Nephron progenitor cell (in vitro differentiated cells): ENCODE measurements around the gene RGS1.

Experiments
- DNase-seq: peaks from one replicate; pipeline ENCODE4 v3.0.0; 2021
- H3K27ac Mint-ChIP-seq: 2 replicates; pipeline ENCODE4 v1.8.0; 2021; ENCODE audit warnings: mild to moderate bottlenecking, moderate library complexity, mixed read lengths
- H3K27me3 Mint-ChIP-seq: 2 replicates; pipeline ENCODE4 v1.8.0; 2021; ENCODE audit warnings: mild to moderate bottlenecking, low read depth, mixed read lengths; ENCODE audit not compliant: poor library complexity
- H3K36me3 Mint-ChIP-seq: 2 replicates; pipeline ENCODE4 v1.8.0; 2021; ENCODE audit warnings: low read depth, mixed read lengths
- H3K4me1 Mint-ChIP-seq: 2 replicates; pipeline ENCODE4 v1.8.0; 2021; ENCODE audit warnings: mixed read lengths
- H3K4me3 Mint-ChIP-seq: 2 replicates; pipeline ENCODE4 v1.8.0; 2021; ENCODE audit warnings: mild to moderate bottlenecking, moderate library complexity, mixed read lengths
- H3K9me3 Mint-ChIP-seq: 2 replicates; pipeline ENCODE4 v1.8.0; 2021; ENCODE audit warnings: mild to moderate bottlenecking, moderate library complexity, mixed read lengths
- TF ChIP-seq, protein P1 (sequence below): fragments of 200-600 bp; sonication (generic); IDR thresholded peaks from 2 replicates; pipeline ENCODE4 v1.5.0; 2021; ENCODE audit warnings: antibody characterized with exemption

The RGS1 gene

GRCh38 chr1:192627901-192628300, 52.3 kb downstream of the RGS1 start:
- TF ChIP-seq, protein P1, sequence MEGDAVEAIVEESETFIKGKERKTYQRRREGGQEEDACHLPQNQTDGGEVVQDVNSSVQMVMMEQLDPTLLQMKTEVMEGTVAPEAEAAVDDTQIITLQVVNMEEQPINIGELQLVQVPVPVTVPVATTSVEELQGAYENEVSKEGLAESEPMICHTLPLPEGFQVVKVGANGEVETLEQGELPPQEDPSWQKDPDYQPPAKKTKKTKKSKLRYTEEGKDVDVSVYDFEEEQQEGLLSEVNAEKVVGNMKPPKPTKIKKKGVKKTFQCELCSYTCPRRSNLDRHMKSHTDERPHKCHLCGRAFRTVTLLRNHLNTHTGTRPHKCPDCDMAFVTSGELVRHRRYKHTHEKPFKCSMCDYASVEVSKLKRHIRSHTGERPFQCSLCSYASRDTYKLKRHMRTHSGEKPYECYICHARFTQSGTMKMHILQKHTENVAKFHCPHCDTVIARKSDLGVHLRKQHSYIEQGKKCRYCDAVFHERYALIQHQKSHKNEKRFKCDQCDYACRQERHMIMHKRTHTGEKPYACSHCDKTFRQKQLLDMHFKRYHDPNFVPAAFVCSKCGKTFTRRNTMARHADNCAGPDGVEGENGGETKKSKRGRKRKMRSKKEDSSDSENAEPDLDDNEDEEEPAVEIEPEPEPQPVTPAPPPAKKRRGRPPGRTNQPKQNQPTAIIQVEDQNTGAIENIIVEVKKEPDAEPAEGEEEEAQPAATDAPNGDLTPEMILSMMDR: no peak
- Mint-ChIP-seq H3K9me3 (no peaks in the 10 kb centered on the region), H3K36me3 (no peaks in the 10 kb centered on the region), H3K4me3 (no peak overlapping the region), H3K27me3 (no peaks in the 10 kb centered on the region), H3K4me1 (peaks cover 20% of the 10 kb centered on the region), H3K27ac (no peak overlapping the region)
- DNase-seq: no peak

- no peak overlapping the region for H3K4me3 Mint-ChIP-seq
- H3K27ac Mint-ChIP-seq: no peak overlapping the region
- H3K27me3 Mint-ChIP-seq: no peaks in the 10 kb centered on the region
- H3K36me3 Mint-ChIP-seq: no peaks in the 10 kb centered on the region
- peaks cover 26% of the 10 kb centered on the region for H3K4me1 Mint-ChIP-seq
- no peaks in the 10 kb centered on the region for H3K9me3 Mint-ChIP-seq
- TF ChIP-seq, protein P1: no peak
- no peak for DNase-seq
Observed at GRCh38 chr1:192628396-192629057, 53.0 kb downstream of the RGS1 start.

DNA sequence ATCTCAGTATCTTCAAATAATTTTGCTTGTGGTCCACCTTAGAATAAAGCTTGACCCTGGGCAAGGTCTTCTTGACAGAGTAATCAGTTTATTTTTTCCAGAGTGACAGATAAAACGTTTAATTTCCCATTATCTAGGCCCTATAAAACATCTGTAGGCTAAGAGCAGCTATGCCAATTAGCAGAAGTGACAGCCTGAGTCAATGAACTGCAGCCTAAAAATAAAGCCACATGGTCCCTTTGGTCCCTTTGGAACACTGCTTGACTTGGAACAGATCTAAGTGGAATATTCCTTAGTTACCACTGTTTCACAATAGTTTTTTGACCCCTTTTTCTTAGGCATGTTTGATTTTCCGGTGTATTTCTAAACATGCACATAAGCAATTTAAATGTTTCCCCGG, 54.0 kb downstream of the RGS1 start:
- no peak overlapping the region for H3K27ac Mint-ChIP-seq
- H3K27me3 Mint-ChIP-seq: no peaks in the 10 kb centered on the region
- peaks cover 34% of the 10 kb centered on the region for H3K4me1 Mint-ChIP-seq
- DNase-seq: no peak
- no peak overlapping the region for H3K4me3 Mint-ChIP-seq
- H3K36me3 Mint-ChIP-seq: no peaks in the 10 kb centered on the region
- TF ChIP-seq, protein P1: no peak
- no peaks in the 10 kb centered on the region for H3K9me3 Mint-ChIP-seq
